Measurements from ENCODE around the gene OR2B6. TPM values are rescaled to one million over a fixed set of nuclear protein-coding genes. Genes with fewer than 3 reads are reported as not detected.

OR2B6 gene
- total RNA-seq, 1 experiment from 2014 or later, result not detected

DNA sequence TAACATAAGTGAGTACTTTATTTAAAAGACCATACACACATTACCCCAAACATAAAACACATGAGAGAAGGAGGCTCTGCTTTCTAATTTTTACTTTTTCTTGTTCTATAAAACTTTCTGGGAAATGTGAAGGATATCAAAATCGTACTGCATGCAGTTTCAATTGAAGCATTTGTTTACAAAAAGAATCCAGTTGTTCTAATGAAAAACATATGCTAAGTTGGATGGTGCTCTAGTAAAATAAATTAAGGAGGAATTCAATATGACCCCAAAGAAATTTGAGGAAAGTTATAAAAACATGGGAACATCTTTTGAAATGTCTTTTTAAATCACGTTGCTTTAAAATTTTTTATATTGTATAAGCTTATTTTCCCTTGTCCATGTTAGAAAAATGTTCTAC is 37.6 kb downstream of the OR2B6 start:
- no peak for DNase-seq (ENCODE audit: low read depth)

DNA sequence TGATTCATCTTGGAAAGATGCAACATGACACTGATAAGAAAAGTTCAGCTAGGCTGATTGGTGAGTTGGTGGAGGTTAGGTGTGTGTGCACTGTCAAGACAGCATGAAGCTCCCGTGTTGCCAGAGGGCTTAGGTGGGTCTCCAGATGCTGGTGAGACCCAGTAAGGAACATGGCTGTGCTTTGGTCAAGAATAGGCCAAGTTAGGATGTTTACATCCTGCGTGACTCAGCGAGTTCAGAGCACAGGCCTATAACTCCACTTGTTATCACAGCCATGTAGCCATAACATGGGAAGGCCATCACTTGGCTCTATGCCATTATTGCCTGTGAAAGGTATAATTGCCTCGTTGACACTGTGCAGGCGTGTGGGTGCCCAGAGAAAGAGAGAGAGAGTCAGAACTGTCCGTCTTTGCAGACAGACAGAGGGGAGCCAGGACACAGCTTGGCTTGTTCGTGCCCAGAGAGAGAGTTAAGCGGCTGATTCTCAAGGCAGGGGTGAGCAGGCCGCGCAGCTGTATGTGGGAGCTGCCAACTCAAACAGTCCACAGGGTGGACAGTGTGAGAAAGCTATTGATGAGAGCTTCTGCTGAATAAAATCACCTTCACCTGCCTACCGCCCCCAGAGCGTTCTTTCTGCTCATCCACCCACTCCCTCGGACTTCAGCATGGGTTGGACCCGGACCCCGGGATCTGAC is 43.5 kb downstream of the OR2B6 start:
- no peak for DNase-seq (ENCODE audit: low read depth)

DNA sequence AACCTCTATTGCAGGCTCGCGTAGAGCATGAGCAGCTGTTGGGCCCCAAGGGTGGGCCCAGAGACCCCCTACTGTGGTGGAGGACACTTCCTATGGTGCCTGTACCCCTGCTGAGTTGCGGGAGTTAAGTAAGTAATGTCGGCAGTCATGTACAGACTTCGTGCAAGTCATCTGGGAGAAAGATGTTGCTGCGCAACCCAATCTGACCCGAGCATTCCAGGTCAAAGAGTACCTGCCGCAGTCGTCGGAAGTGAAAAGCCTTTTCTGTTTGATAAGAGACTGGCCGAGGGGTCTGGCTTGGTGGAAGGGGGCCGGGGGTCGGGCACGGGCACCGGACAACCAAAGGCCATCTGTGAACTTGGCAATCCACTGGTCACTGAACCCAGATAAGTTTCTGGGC is 44.3 kb downstream of the OR2B6 start:
- no peak for DNase-seq (ENCODE audit: low read depth)

DNA sequence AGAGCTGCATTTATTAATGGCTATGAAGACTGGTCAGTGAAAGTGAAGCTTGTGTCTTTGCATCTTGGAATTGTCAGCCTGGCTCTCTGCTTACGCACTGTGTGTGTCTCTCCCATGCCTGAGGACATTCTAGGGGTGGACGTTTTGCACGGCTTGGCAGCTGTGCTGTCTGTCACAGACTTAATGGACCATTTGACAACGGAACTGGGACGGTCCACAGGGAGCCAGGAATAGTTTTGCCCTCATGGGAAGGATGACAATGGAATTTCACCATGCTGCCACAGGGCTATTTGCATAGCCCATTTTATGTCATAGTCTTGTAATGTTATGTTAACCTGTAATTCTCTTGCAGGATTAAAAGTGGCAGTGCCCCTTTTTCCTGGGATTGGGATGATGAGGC is 44.7 kb downstream of the OR2B6 start:
- DNase-seq (ENCODE audit: low read depth), result no peak

DNA sequence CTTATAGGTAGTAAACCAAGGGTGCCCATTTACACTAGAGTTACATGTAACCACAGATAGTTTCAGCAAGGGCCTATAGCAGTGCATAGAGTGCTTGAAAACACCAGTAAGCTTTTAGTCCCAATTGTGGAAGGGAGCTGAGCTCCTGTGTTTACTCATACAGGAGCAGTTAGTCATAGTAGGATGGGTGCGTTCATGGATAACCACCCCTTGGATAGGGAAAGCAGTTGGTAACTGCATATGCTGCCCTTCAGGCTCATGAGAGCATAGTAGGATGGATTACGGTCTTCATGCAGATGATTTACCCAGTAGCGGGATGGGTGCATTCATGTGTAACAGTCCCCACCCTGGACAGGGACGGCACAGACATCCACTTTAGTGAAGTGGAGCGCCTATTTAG is 45.1 kb downstream of the OR2B6 start:
- DNase-seq (ENCODE audit: low read depth), result no peak

DNA sequence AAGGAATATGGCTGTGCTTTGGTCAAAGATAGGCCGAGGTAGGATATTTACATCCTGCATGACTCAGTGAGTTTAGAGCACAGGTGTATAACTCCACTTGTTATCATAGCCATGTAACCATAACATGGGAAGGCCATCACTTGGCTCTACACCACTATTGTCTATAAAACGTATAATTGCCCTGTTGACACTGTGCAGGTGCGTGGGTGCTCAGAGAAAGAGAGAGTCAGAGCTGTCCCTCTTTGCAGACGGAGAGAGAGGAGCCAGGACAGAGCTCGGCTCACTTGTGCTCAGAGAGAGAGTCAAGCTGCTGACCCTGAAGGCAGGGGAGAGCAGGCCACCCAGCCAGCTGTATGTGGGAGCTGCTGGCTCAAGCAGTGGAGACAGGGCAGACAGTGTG is 46.0 kb downstream of the OR2B6 start:
- DNase-seq (ENCODE audit: low read depth), result no peak

DNA sequence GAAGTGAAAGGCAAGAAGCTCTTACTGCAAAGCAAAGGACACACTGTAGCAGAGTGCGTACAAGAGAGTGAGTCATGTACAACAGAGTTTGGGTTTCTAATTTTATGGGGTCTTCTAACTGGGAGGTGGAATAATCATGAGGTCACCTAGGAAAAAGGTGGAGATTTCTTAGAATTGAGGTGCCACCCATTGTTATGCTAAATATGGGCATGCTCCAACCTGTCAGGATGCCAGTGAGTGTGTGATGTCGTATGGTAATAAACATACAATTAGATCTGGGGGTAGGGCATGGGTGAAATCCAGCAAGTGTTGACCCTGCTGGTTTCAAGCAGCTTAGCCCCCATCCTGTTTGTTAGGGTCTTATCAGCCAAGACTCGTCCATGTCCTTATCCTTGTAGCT is 46.6 kb downstream of the OR2B6 start:
- no peak for DNase-seq (ENCODE audit: low read depth)

DNA sequence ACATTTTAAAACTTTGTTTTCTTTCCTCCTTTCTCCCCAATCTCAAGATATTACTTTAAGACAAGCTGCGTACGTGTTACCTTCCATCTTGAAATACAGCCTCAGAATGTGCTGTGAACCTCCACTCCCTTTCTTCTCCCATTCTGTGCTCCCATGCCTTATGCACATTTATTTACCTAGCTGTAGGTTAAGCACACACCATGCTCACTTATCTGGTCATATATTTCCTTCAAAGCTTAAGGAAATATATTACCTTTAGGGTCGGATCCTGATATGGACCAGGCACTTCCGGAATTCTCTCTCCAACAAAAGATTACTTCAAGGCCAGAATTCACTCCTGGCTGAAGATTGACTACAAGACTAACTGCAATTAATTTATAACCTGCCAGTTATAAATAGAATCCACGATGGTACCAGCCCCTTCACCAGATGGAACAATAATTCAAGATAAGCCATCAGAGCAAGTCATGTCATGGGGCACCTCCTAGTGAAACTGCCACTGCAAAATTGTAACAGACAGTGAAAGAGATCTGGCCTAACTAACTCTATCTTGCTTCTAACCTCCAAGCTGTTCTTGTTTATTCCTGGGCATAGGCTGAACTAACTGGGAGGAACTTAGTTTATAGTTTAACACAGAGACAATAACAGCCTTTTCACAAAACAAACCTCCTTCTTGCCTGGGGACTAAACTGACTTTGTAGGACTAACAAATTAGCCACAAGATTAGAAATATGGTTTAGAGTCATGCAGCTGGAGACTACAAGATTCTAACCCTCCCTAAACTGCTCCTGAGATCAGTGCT is 47.5 kb downstream of the OR2B6 start:
- no peak for DNase-seq (ENCODE audit: low read depth)

DNA sequence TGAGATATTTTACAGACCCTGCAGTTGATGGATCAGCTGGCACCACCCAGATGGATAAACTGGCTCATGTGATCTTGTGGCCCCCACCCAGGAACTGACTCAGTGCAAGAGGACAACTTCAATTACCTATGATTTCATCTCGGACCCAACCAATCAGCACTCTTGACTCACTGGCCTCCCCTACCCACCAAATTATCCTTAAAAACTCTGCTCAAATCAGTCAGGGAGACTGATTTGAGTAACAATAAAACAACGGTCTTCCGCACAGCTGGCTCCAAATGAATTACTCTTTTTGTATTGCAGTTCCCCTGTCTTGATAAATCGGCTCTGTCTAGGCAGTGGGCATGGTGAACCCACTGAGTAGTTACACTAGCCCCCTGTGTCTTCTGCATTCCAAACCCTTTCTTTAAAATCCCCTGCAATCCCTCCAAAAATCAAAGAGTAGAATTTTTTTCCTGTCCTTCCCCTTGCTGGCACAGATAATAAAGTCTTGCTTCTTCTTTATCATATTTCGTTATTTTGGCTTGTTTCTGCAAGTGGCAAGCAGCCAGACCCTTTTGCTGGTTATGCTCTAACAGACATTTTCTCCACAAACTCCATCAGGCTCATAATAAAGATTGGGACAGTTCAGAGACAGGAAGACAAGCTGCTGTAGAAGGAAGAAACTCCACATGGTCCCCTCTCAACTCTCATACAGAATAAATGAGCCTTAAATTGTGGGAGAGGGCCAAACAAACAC is 48.3 kb downstream of the OR2B6 start:
- DNase-seq (ENCODE audit: low read depth), result no peak

DNA sequence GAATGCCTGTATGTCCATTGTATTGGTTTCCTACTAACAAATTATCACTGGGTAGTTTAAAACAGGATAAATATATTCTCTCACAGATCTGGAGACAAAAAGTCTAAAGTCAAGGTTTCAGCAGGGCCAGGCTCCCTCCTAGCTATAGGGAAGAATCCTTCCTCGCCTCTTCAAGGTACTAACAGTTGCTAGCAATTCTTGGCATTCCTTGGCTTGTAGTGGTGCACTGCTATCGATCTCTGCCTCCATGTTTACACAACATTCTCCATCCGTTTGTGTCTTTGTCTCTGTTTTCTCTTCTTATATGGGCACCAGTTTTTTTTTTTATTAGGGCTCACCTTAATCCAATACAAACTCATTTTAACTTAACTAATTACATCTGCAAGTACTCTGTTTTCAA is 48.9 kb downstream of the OR2B6 start:
- DNase-seq (ENCODE audit: low read depth), result no peak

Other genes starting within 250 kb of the OR2B6 start
- not detected in 2 replicates for gene OR2B2, start 44.8 kb upstream of the OR2B6 start, total RNA-seq (2014; rRNA removed; shearing (Covaris generic))
- 0.39 and 0.43 TPM in 2 replicates for gene ZNF165, start 123.3 kb downstream of the OR2B6 start, total RNA-seq (2014; rRNA removed; shearing (Covaris generic))
- 1.6 and 3.2 TPM in 2 replicates for gene ZSCAN16, start 167.4 kb downstream of the OR2B6 start, total RNA-seq (2014; rRNA removed; shearing (Covaris generic))
- 6.9 and 9.6 TPM in 2 replicates for gene ZKSCAN8, start 184.6 kb downstream of the OR2B6 start, total RNA-seq (2014; rRNA removed; shearing (Covaris generic))

All from HT1080 (cell line).